Measurements from ENCODE around the gene DOCK3.
"Not testable (repeated sequence)": the region's sequence is repeated elsewhere in the genome, so short reads cannot be mapped to it uniquely, and the experiment has no call there.

DOCK3 gene

GRCh38 chr3:50737906-50738598 is 63.3 kb downstream of the DOCK3 start:
- no peak for TF ChIP-seq CTCF (IDR thresholded peaks at IDR 0.05; ENCODE audit: extremely low read depth, missing control alignments)
- no peak for DNase-seq (ENCODE audit: low spot score)

GRCh38 chr3:50743643-50744042 is 68.9 kb downstream of the DOCK3 start:
- TF ChIP-seq CTCF (IDR thresholded peaks at IDR 0.05; ENCODE audit: extremely low read depth, missing control alignments): no peak
- DNase-seq (ENCODE audit: low spot score): no peak

GRCh38 chr3:50749822-50750221 is 75.1 kb downstream of the DOCK3 start:
- no peak for TF ChIP-seq CTCF (IDR thresholded peaks at IDR 0.05; ENCODE audit: extremely low read depth, missing control alignments)
- no peak for DNase-seq (ENCODE audit: low spot score)

- no peak for DNase-seq (ENCODE audit: low spot score)
- no peak for TF ChIP-seq CTCF (IDR thresholded peaks at IDR 0.05; ENCODE audit: extremely low read depth, missing control alignments)
Measured at GRCh38 chr3:50759015-50759414, 84.3 kb downstream of the DOCK3 start.

GRCh38 chr3:50777680-50778079 is 103.0 kb downstream of the DOCK3 start:
- no peak for DNase-seq (ENCODE audit: low spot score)
- TF ChIP-seq CTCF (IDR thresholded peaks at IDR 0.05; ENCODE audit: extremely low read depth, missing control alignments): no peak

GRCh38 chr3:50781766-50782165 is 107.0 kb downstream of the DOCK3 start:
- not testable (repeated sequence) for DNase-seq (ENCODE audit: low spot score)

GRCh38 chr3:50786631-50787030 is 111.9 kb downstream of the DOCK3 start:
- no peak for DNase-seq (ENCODE audit: low spot score)
- TF ChIP-seq CTCF (IDR thresholded peaks at IDR 0.05; ENCODE audit: extremely low read depth, missing control alignments): no peak

GRCh38 chr3:50790894-50791293 is 116.2 kb downstream of the DOCK3 start:
- DNase-seq (ENCODE audit: low spot score): not testable (repeated sequence)

All from GM20000 (cell line).